ENCODE measurements around the gene RASGRP1. TPM values are rescaled to one million over a fixed set of nuclear protein-coding genes. Genes with fewer than 3 reads are reported as not detected.

Gene RASGRP1
- total RNA-seq, result 0.43 and 3.5 TPM in 2 replicates

GRCh38 chr15:38564557-38565286, at the start of gene RASGRP1:
Gene RASGRP1 (minus strand): TSS chr15:38564814. CDS start chr15:38564628, 186 bp downstream.
- peak within 1 kb of the TSS; percentile 65 for H3K4me3 ChIP-seq (ENCODE audit: low read depth, low read length)
- TF ChIP-seq, protein P1, sequence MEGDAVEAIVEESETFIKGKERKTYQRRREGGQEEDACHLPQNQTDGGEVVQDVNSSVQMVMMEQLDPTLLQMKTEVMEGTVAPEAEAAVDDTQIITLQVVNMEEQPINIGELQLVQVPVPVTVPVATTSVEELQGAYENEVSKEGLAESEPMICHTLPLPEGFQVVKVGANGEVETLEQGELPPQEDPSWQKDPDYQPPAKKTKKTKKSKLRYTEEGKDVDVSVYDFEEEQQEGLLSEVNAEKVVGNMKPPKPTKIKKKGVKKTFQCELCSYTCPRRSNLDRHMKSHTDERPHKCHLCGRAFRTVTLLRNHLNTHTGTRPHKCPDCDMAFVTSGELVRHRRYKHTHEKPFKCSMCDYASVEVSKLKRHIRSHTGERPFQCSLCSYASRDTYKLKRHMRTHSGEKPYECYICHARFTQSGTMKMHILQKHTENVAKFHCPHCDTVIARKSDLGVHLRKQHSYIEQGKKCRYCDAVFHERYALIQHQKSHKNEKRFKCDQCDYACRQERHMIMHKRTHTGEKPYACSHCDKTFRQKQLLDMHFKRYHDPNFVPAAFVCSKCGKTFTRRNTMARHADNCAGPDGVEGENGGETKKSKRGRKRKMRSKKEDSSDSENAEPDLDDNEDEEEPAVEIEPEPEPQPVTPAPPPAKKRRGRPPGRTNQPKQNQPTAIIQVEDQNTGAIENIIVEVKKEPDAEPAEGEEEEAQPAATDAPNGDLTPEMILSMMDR (conservative IDR thresholded peaks at IDR 0.05; ENCODE audit: low read depth, low read length), result no peak
- no peak for DNase-seq (ENCODE audit: low read depth)

- TF ChIP-seq, protein P1 (conservative IDR thresholded peaks at IDR 0.05; ENCODE audit: low read depth, low read length), result no peak
- DNase-seq (ENCODE audit: low read depth), result no peak
- no peak overlapping the region for H3K4me3 ChIP-seq (ENCODE audit: low read depth, low read length)
Observed at GRCh38 chr15:38613085-38613484, 48.5 kb upstream of the RASGRP1 start.

GRCh38 chr15:38612159-38612863, 47.7 kb upstream of the RASGRP1 start:
- no peak for DNase-seq (ENCODE audit: low read depth)
- TF ChIP-seq, protein P1 (conservative IDR thresholded peaks at IDR 0.05; ENCODE audit: low read depth, low read length), result no peak
- H3K4me3 ChIP-seq (ENCODE audit: low read depth, low read length), result no peak overlapping the region

- TF ChIP-seq, protein P1 (conservative IDR thresholded peaks at IDR 0.05; ENCODE audit: low read depth, low read length), result no peak
- DNase-seq (ENCODE audit: low read depth), result no peak
- no peak overlapping the region for H3K4me3 ChIP-seq (ENCODE audit: low read depth, low read length)
Observed at GRCh38 chr15:38611228-38611627, 46.6 kb upstream of the RASGRP1 start.

- TF ChIP-seq, protein P1 (conservative IDR thresholded peaks at IDR 0.05; ENCODE audit: low read depth, low read length), result no peak
- DNase-seq (ENCODE audit: low read depth), result no peak
- H3K4me3 ChIP-seq (ENCODE audit: low read depth, low read length), result no peak overlapping the region
Observed at GRCh38 chr15:38610748-38611147, 46.1 kb upstream of the RASGRP1 start.

- TF ChIP-seq, protein P1 (conservative IDR thresholded peaks at IDR 0.05; ENCODE audit: low read depth, low read length), result no peak
- H3K4me3 ChIP-seq (ENCODE audit: low read depth, low read length), result no peak overlapping the region
- DNase-seq (ENCODE audit: low read depth), result no peak
Observed at GRCh38 chr15:38609097-38609738, 44.6 kb upstream of the RASGRP1 start.

Measured in epithelial cell of proximal tubule (primary cell).